ENCODE data around the gene PITPNC1. TPM values are rescaled to one million over a fixed set of nuclear protein-coding genes. Genes with fewer than 3 reads are reported as not detected.

The PITPNC1 gene
- total and polyA plus RNA-seq, 4 experiments from 2014 or later = 68.4 to 124 (median 89.9) TPM

DNA sequence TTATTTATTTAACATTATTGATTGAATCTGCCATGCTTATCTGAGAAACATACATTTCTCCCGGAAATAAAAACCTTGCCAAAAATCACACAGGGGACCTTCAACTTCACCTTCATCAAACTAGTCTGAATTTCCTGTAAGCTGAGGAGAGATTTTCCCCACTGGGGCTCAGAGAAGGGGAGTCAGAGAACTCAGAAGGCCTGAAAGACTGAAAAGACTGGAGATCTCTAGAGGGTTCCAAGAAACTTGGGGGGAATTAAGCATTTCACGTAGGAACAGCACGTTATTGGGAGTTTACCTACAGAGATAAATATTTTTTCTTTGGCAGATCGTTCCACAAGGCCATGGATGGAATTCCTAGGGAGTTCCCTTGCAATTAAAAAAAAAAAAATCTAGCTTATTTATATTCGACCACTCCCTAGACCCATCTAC lies 340.1 kb downstream of the PITPNC1 start:
- peaks cover 2 to 5% of the 10 kb centered on the region in 2 donors for H3K27me3 Mint-ChIP-seq
- DNase-seq = peak in 1 of 5 donors; percentile 9

DNA sequence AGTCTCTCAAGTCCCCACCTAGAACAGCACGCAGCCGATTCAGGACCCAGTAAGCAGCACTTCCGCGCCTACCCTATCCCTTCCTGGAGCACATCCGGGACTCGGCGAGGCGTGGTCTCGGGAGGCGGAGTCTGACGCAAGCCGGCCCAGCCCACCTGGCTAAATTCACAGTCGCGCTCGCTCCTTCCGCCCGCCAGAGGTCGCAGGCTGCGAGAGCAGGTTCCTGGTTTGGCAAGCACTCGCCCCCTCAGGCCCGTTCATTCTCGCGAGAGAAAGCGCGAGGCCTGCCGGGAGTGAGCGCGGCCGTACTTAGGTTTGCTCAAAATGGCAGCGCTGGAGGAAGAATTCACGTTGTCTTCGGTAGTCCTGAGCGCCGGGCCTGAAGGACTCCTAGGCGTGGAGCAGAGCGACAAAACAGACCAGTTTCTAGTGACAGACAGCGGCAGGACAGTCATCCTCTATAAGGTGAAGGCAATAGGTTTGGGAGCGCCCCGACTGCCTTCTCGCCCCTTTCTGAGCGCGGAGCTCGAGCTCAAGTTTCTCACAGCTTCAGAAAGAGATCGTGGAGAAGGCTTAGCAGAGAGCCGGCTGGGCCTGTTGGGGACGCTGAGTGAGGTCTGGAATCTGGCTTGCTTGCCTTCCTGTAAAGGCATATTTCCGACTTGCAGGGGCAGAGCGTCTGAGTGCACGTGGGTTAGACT lies 340.7 kb downstream of the PITPNC1 start, which contains the start of gene NOL11:
TSS of gene NOL11 (plus strand) at position 313 of the 701 bp plus-strand sequence. CDS start at position 325, 12 bp downstream.
- Mint-ChIP-seq H3K36me3 (peaks cover 17 to 30% of the 10 kb centered on the region in 2 donors), H3K4me1 (peaks cover 10 to 33% (median 19%) of the 10 kb centered on the region in 4 donors), H3K27ac (peak within 1 kb of the TSS; percentile 97 to 100 (median 99)), H3K4me3 (peak within 1 kb of the TSS; percentile 98 to 100 (median 100)), H3K9me3 (peaks cover 0 to 2% (median 0%) of the 10 kb centered on the region in 8 donors), H3K27me3 (peaks cover 0 to 2% of the 10 kb centered on the region in 2 donors)
- Histone ChIP-seq H3K9me3 (ENCODE audit: control insufficient read depth in 1 of 2, low read length in 2 of 2) (no peaks in the 10 kb centered on the region), H3K27me3 (ENCODE audit: insufficient read depth, low read length) (no peaks in the 10 kb centered on the region), H3K36me3 (ENCODE audit: insufficient read depth, low read length) (peaks cover 24% of the 10 kb centered on the region), H3K4me3 (ENCODE audit: low read length in 2 of 2) (peak within 1 kb of the TSS; percentile 89 to 100), H3K27ac (ENCODE audit: low read depth, low read length) (peak within 1 kb of the TSS; percentile 94), H3K4me1 (ENCODE audit: insufficient read depth, low read length) (peaks cover 28% of the 10 kb centered on the region)
- CTCF ChIA-PET (ENCODE audit: partially characterized antibody) = interaction anchor here (0.6 to 1.4 kb wide), 9 partner anchors 11 to 449 kb away, joined by 3 to 4 read pairs (median 3); no protein-coding TSS in a partner anchor
- POLR2A ChIA-PET (ENCODE audit: partially characterized antibody) = interaction anchor here (0.5 to 2.4 kb wide), 19 partner anchors 9 to 473 kb away, joined by 3 to 20 read pairs (median 4); partner anchors contain the start of genes BPTF, HELZ and PITPNC1
- DNase-seq = peak; percentile 99 to 100 (median 99)
- intact Hi-C loops (cut with micrococcal nuclease) = loop anchor here (1.0 to 10.0 kb wide), 5 partner anchors 108 to 747 kb away; partner anchors contain the start of genes BPTF, HELZ and PSMD12

More for the DNA sequence above, 340.1 kb downstream of the PITPNC1 start:
- Mint-ChIP-seq H3K9me3 (peaks cover 0 to 2% (median 0%) of the 10 kb centered on the region in 8 donors), H3K4me3 (peak overlapping the region; percentile 98 to 100 (median 100)), H3K36me3 (peaks cover 16 to 28% of the 10 kb centered on the region in 2 donors), H3K27ac (peak overlapping the region; percentile 97 to 100 (median 99)), H3K4me1 (peaks cover 10 to 33% (median 19%) of the 10 kb centered on the region in 4 donors)
- intact Hi-C loops (cut with micrococcal nuclease) = loop anchor here (1.0 to 10.0 kb wide), 5 partner anchors 108 to 748 kb away; partner anchors contain the start of genes BPTF, HELZ and PSMD12
- Histone ChIP-seq H3K4me1 (ENCODE audit: insufficient read depth, low read length) (peaks cover 28% of the 10 kb centered on the region), H3K36me3 (ENCODE audit: insufficient read depth, low read length) (peaks cover 19% of the 10 kb centered on the region), H3K27ac (ENCODE audit: low read depth, low read length) (peak overlapping the region; percentile 94), H3K9me3 (ENCODE audit: control insufficient read depth in 1 of 2, low read length in 2 of 2) (no peaks in the 10 kb centered on the region), H3K4me3 (ENCODE audit: low read length in 2 of 2) (peak overlapping the region; percentile 71 to 89), H3K27me3 (ENCODE audit: insufficient read depth, low read length) (no peaks in the 10 kb centered on the region)
- ChIA-PET POLR2A (ENCODE audit: partially characterized antibody) (interaction anchor here (0.5 to 2.4 kb wide), 22 partner anchors 8 to 496 kb away, joined by 3 to 20 read pairs (median 4); partner anchors contain the start of genes BPTF, HELZ and PITPNC1), CTCF (ENCODE audit: partially characterized antibody) (interaction anchor here (0.5 to 1.7 kb wide), 10 partner anchors 11 to 449 kb away, joined by 3 to 5 read pairs (median 3); no protein-coding TSS in a partner anchor)

DNA sequence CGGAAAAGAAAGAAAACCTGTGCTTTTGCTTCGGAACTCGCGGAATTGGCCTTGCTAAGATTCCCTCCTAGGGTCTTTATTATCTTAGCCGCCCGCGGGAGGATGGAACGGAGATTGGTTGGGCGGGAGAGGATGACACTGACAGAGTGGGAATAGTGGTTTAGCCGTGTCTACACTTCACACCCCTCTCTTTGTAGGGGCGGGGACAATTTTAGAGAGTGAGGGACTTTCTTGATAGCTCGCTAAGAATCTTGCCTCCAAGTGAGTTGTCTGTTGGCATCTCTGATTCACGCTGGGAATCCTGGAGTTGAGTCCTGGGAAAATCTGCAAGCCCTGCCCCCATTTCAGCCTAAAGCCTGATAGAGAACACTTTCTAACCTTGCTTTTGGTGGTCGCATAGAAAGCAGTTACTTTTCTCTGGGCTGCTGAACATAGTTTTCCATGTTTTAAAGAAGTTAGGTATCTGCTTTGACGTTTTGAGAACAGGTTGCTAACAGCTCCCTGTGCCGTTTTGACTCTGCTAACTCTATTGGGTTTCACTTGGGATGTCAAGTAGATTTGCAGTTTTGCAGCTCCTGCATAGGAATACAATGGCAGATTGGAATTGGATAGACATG lies 341.4 kb downstream of the PITPNC1 start:
- peak overlapping the region; percentile 97 to 100 (median 99) for H3K27ac Mint-ChIP-seq
- H3K9me3 Mint-ChIP-seq = peaks cover 0 to 2% (median 0%) of the 10 kb centered on the region in 8 donors
- ChIA-PET CTCF (ENCODE audit: partially characterized antibody) (interaction anchor here (1.1 to 1.4 kb wide), 3 partner anchors 10 to 354 kb away, joined by 3 to 4 read pairs (median 4); no protein-coding TSS in a partner anchor), POLR2A (ENCODE audit: partially characterized antibody) (interaction anchor here (1.2 to 2.4 kb wide), 5 partner anchors 108 to 343 kb away, joined by 3 to 20 read pairs (median 9); partner anchors contain the start of genes BPTF and PITPNC1)
- DNase-seq = peak in 1 of 5 donors; percentile 72
- peak overlapping the region; percentile 89 to 100 for H3K4me3 ChIP-seq (ENCODE audit: low read length in 2 of 2)
- H3K4me3 Mint-ChIP-seq = peak overlapping the region; percentile 98 to 100 (median 100)
- peaks cover 10 to 33% (median 19%) of the 10 kb centered on the region in 4 donors for H3K4me1 Mint-ChIP-seq
- H3K36me3 Mint-ChIP-seq = peaks cover 17 to 30% of the 10 kb centered on the region in 2 donors
- peaks cover 28% of the 10 kb centered on the region for H3K4me1 ChIP-seq (ENCODE audit: insufficient read depth, low read length)
- peaks cover 28% of the 10 kb centered on the region for H3K36me3 ChIP-seq (ENCODE audit: insufficient read depth, low read length)
- no peaks in the 10 kb centered on the region for H3K27me3 Mint-ChIP-seq
- intact Hi-C loops (cut with micrococcal nuclease) = loop anchor here (5.0 to 10.0 kb wide), 2 partner anchors 471 to 746 kb away; partner anchors contain the start of gene HELZ
- H3K27me3 ChIP-seq (ENCODE audit: insufficient read depth, low read length) = no peaks in the 10 kb centered on the region
- H3K9me3 ChIP-seq (ENCODE audit: control insufficient read depth in 1 of 2, low read length in 2 of 2) = no peaks in the 10 kb centered on the region
- H3K27ac ChIP-seq (ENCODE audit: low read depth, low read length) = peak overlapping the region; percentile 94

DNA sequence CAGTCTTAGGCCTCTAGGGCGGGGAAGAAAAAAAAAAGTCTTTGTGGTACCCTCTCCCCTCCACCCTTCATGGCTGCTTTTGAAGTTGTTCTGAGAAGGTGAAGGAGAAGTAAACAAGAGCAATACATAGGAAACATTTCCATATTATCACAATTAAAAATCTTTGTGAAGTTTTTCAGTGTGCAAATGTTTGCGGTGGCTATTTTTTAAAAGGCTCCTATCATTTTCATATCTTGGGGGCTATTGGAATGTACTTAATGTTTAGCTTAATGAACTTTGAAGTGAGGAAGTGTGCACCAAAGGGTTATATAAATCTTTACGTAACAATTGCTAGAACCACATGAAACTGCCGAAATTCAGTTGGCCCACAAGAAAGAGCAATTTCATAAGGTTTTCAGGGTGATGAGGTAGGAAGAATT lies 348.3 kb downstream of the PITPNC1 start:
- ChIA-PET CTCF (ENCODE audit: partially characterized antibody) (interaction anchor here (0.8 to 1.7 kb wide), 2 partner anchors 11 to 14 kb away, joined by 3 to 4 read pairs; no protein-coding TSS in a partner anchor), POLR2A (ENCODE audit: partially characterized antibody) (interaction anchor here (1.3 kb wide), 1 partner anchor 346 kb away, joined by 3 read pairs; no protein-coding TSS in a partner anchor)
- Histone ChIP-seq H3K36me3 (ENCODE audit: insufficient read depth, low read length) (peaks cover 70% of the 10 kb centered on the region), H3K4me3 (ENCODE audit: low read length in 2 of 2) (no peak overlapping the region), H3K4me1 (ENCODE audit: insufficient read depth, low read length) (peaks cover 28% of the 10 kb centered on the region), H3K27ac (ENCODE audit: low read depth, low read length) (no peak overlapping the region), H3K27me3 (ENCODE audit: insufficient read depth, low read length) (no peaks in the 10 kb centered on the region), H3K9me3 (ENCODE audit: control insufficient read depth in 1 of 2, low read length in 2 of 2) (no peaks in the 10 kb centered on the region)
- intact Hi-C loops (cut with micrococcal nuclease) = no loop called here
- peak in 4 of 5 donors; percentile 60 to 70 (median 62) for DNase-seq
- peak overlapping the region; percentile 3 to 73 (median 61) for H3K4me3 Mint-ChIP-seq
- H3K36me3 Mint-ChIP-seq = peaks cover 59 to 67% of the 10 kb centered on the region in 2 donors
- peaks cover 0 to 2% (median 0%) of the 10 kb centered on the region in 8 donors for H3K9me3 Mint-ChIP-seq
- peaks cover 15 to 37% (median 28%) of the 10 kb centered on the region in 4 donors for H3K4me1 Mint-ChIP-seq
- H3K27me3 Mint-ChIP-seq = no peaks in the 10 kb centered on the region
- H3K27ac Mint-ChIP-seq = peak overlapping the region; percentile 79 to 95 (median 89)

DNA sequence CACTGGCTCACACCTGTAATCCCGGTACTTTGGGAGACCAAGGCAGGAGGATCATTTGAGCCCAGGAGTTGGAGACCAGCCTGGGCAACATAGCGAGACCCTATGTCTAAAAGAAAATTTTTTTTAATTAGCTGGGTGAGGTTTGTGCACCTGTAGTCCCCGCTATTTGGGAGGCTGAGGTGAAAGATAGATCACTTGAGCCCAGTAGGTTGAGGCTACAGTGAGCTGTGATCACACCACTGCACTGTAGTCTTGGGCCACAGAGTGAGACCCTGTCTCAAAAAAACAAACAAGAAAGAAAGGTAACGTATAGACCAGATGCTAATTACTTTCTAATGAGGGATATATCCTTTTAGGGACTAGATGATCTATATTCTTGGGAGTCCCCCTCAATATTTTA lies 348.7 kb downstream of the PITPNC1 start:
- POLR2A ChIA-PET (ENCODE audit: partially characterized antibody) = interaction anchor here (1.3 kb wide), 1 partner anchor 346 kb away, joined by 3 read pairs; no protein-coding TSS in a partner anchor
- peaks cover 15 to 37% (median 28%) of the 10 kb centered on the region in 4 donors for H3K4me1 Mint-ChIP-seq

More for the DNA sequence above, 348.7 kb downstream of the PITPNC1 start:
- Histone ChIP-seq H3K4me3 (ENCODE audit: low read length in 2 of 2) (no peak overlapping the region), H3K27ac (ENCODE audit: low read depth, low read length) (peak overlapping the region; percentile 16), H3K27me3 (ENCODE audit: insufficient read depth, low read length) (no peaks in the 10 kb centered on the region), H3K36me3 (ENCODE audit: insufficient read depth, low read length) (peaks cover 66% of the 10 kb centered on the region), H3K4me1 (ENCODE audit: insufficient read depth, low read length) (peaks cover 28% of the 10 kb centered on the region), H3K9me3 (ENCODE audit: control insufficient read depth in 1 of 2, low read length in 2 of 2) (no peaks in the 10 kb centered on the region)
- Mint-ChIP-seq H3K9me3 (peaks cover 0 to 2% (median 0%) of the 10 kb centered on the region in 8 donors), H3K27me3 (no peaks in the 10 kb centered on the region), H3K4me3 (peak overlapping the region; percentile 3 to 73 (median 61)), H3K36me3 (peaks cover 63 to 68% of the 10 kb centered on the region in 2 donors), H3K27ac (peak overlapping the region; percentile 79 to 95 (median 89))
- intact Hi-C loops (cut with micrococcal nuclease) = no loop called here
- DNase-seq = no peak
- CTCF ChIA-PET (ENCODE audit: partially characterized antibody) = interaction anchor here (1.7 kb wide), 1 partner anchor 13 kb away, joined by 4 read pairs; no protein-coding TSS in a partner anchor

Data from CD4-positive, alpha-beta memory T cell (primary cell).